ENCODE results near the gene WWTR1. TPM values are rescaled to one million over a fixed set of nuclear protein-coding genes. Genes with fewer than 3 reads are reported as not detected.

Gene WWTR1
- total RNA-seq, 1 experiment from 2014 or later = 24.4 TPM

DNA sequence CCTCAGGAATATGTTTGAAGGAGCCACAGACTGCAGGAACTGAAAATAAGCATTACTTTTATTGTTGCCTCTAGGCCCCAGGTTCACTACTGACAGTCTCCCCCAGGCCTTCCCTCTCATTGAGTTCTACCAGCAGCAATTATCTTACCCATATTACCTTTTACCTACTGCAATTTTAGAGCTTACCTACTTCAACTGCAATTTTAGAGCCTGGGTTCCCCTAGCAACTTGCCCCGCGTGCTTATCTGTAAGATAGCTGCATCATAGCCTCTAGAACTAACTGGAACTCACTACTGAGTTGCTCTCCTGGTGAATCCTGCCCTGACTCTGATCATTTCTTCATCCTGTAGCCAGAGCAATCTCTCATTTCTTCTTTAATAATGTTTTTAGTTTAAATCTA, 29.2 kb upstream of the WWTR1 start:
- H3K4me1 ChIP-seq (ENCODE audit: insufficient read depth, low read length) = no peaks in the 10 kb centered on the region
- H4K5ac ChIP-seq (ENCODE audit: insufficient read length, low read depth, low read length) = no peak overlapping the region
- H3K23ac ChIP-seq (ENCODE audit: insufficient read length, low read depth, low read length) = no peak overlapping the region
- H3K4me1 Mint-ChIP-seq = peaks cover 5 to 6% of the 10 kb centered on the region in 2 experiments
- no peak overlapping the region for H3K9ac ChIP-seq (ENCODE audit: extremely low read depth, insufficient read length, low read length)
- no CpG with 5 or more reads among the region's 2 CpGs for WGBS (ENCODE audit: extremely low coverage, insufficient read length, low lambda C conversion rate)
- H4K8ac ChIP-seq (replicated peaks; ENCODE audit: insufficient read length, low read depth, low read length) = no peak overlapping the region
- H3K4me2 ChIP-seq (ENCODE audit: insufficient read depth, insufficient read length, low read length) = no peak overlapping the region
- no peak overlapping the region for H3K18ac ChIP-seq (ENCODE audit: insufficient read length, low read depth, low read length)
- no peak overlapping the region for H3K4me3 Mint-ChIP-seq
- H3K27me3 ChIP-seq (ENCODE audit: insufficient read depth, low read length) = no peaks in the 10 kb centered on the region
- H2BK5ac ChIP-seq (ENCODE audit: insufficient read length, low read length) = no peak overlapping the region
- H2BK20ac ChIP-seq (ENCODE audit: low read depth, low read length, poor library complexity, severe bottlenecking) = no peak overlapping the region
- 0 out of 2 replicates have a peak, but pooled peaks cover 2% of the 10 kb centered on the region for H3K27me3 Mint-ChIP-seq (ENCODE audit: low read depth)
- no peak overlapping the region for H3K4ac ChIP-seq (ENCODE audit: low read depth, low read length)
- no peak overlapping the region for H2BK12ac ChIP-seq (ENCODE audit: insufficient read length, low read depth, low read length)
- H3K23me2 ChIP-seq (ENCODE audit: insufficient read length, low read depth, low read length, poor library complexity, severe bottlenecking) = no peaks in the 10 kb centered on the region
- no peak overlapping the region for H2BK15ac ChIP-seq (ENCODE audit: low read depth, low read length)
- no peak overlapping the region for H3T11ph ChIP-seq (ENCODE audit: low read length)
- no peak overlapping the region for H4K91ac ChIP-seq (ENCODE audit: insufficient read length, low read depth, low read length)
- no peak for DNase-seq
- H3K79me2 ChIP-seq (ENCODE audit: insufficient read depth, low read length) = no peaks in the 10 kb centered on the region
- no peaks in the 10 kb centered on the region for H4K20me1 ChIP-seq (ENCODE audit: control insufficient read depth, insufficient read depth, insufficient read length)
- no peak overlapping the region for H3K27ac Mint-ChIP-seq
- H3K9me3 Mint-ChIP-seq = peaks cover 0 to 2% of the 10 kb centered on the region in 2 experiments; a peak in 1 of 5 replicates
- H3K56ac ChIP-seq (ENCODE audit: insufficient read length, low read depth, low read length) = no peak overlapping the region
- no peak overlapping the region for H3K14ac ChIP-seq (ENCODE audit: insufficient read depth, low read length)
- TF ChIP-seq, protein P1, sequence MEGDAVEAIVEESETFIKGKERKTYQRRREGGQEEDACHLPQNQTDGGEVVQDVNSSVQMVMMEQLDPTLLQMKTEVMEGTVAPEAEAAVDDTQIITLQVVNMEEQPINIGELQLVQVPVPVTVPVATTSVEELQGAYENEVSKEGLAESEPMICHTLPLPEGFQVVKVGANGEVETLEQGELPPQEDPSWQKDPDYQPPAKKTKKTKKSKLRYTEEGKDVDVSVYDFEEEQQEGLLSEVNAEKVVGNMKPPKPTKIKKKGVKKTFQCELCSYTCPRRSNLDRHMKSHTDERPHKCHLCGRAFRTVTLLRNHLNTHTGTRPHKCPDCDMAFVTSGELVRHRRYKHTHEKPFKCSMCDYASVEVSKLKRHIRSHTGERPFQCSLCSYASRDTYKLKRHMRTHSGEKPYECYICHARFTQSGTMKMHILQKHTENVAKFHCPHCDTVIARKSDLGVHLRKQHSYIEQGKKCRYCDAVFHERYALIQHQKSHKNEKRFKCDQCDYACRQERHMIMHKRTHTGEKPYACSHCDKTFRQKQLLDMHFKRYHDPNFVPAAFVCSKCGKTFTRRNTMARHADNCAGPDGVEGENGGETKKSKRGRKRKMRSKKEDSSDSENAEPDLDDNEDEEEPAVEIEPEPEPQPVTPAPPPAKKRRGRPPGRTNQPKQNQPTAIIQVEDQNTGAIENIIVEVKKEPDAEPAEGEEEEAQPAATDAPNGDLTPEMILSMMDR (conservative IDR thresholded peaks at IDR 0.05) = no peak
- H2AK5ac ChIP-seq (ENCODE audit: insufficient read length, low read length) = no peak overlapping the region
- H2BK120ac ChIP-seq (ENCODE audit: low read depth, low read length, poor library complexity, severe bottlenecking) = no peak overlapping the region
- no peaks in the 10 kb centered on the region for H3K79me1 ChIP-seq (ENCODE audit: insufficient read depth, low read depth, low read length, poor library complexity, severe bottlenecking)
- no peak overlapping the region for H2AFZ ChIP-seq (ENCODE audit: low read length)
- H3K27ac ChIP-seq (ENCODE audit: insufficient read length, low read depth, low read length) = no peak overlapping the region
- no peaks in the 10 kb centered on the region for H3K9me3 ChIP-seq (ENCODE audit: control insufficient read depth, low read depth, low read length)
- peaks cover 0 to 4% (median 0%) of the 10 kb centered on the region in 3 experiments; a peak in 1 of 7 replicates for H3K36me3 Mint-ChIP-seq (ENCODE audit: insufficient read depth in 1 of 3, low read depth in 3 of 3)
